ENCODE data around the gene NCAN. TPM values are rescaled to one million over a fixed set of nuclear protein-coding genes. Genes with fewer than 3 reads are reported as not detected.

The NCAN gene
- total and polyA plus RNA-seq, 2 of the 8 experiments (the other 6 are each of a cell fraction or from before 2014, with no cell fraction given): 2.7 TPM

- TF ChIP-seq SAP30 (IDR thresholded peaks at IDR 0.05; ENCODE audit: insufficient read depth, insufficient replicate concordance, low read length) (peak; percentile 82), E2F6 (IDR thresholded peaks at IDR 0.05) (peak; percentile 47; the same call in 1 of the 2 replicates), KDM1A (IDR thresholded peaks at IDR 0.05; ENCODE audit: borderline replicate concordance, low read length) (peak; percentile 94; the same call in 1 of the 2 replicates)
These were observed 3.1 kb downstream of the NCAN start (continued) for GRCh38 chr19:19214892-19215291.
